WTC11 (cell line): ENCODE results near the gene NELFCD. TPM values are rescaled to one million over a fixed set of nuclear protein-coding genes. Genes with fewer than 3 reads are reported as not detected.

ENCODE experiments used
- ATAC-seq: fragments of 200-7000 bp; cut with Tn5 transposase; 2 replicates; pipeline ENCODE4 v1.10.0; 2021; ENCODE audit warnings: mild to moderate bottlenecking, moderate library complexity
- CTCF ChIA-PET: fragments of 300-600 bp; sonication (Branson Sonifier 250); formaldehyde crosslinking; loops from one replicate; lab custom pipeline; 2021; ENCODE audit warnings: antibody characterized with exemption; lab: Charles Lee
- POLR2A ChIA-PET: fragments of 350-600 bp; sonication (Branson Sonifier 250); formaldehyde crosslinking; loops from one replicate; lab custom pipeline; 2021; ENCODE audit warnings: antibody characterized with exemption; lab: Charles Lee
- DNase-seq: peaks from one replicate; pipeline ENCODE4 v3.0.0; 2021; ENCODE audit warnings: low spot score
- H3K27ac Mint-ChIP-seq: 2 replicates; pipeline ENCODE4 v1.8.0; 2021; ENCODE audit warnings: mixed read lengths
- H3K27me3 Mint-ChIP-seq: 2 replicates; pipeline ENCODE4 v1.8.0; 2021; ENCODE audit warnings: low read depth, mild to moderate bottlenecking, moderate library complexity, mixed read lengths
- H3K36me3 Mint-ChIP-seq: 2 replicates; pipeline ENCODE4 v1.8.0; 2021; ENCODE audit warnings: mixed read lengths
- H3K4me1 Mint-ChIP-seq: 2 replicates; pipeline ENCODE4 v1.8.0; 2022; ENCODE audit warnings: mixed read lengths
- H3K4me3 Mint-ChIP-seq: 2 replicates; pipeline ENCODE4 v1.8.0; 2021; ENCODE audit warnings: mild to moderate bottlenecking, moderate library complexity, mixed read lengths
- H3K9me3 Mint-ChIP-seq: 2 replicates; pipeline ENCODE4 v1.8.0; 2021; ENCODE audit warnings: mixed read lengths
- ETV6 ChIP-seq: sonication (generic); formaldehyde crosslinking; IDR thresholded peaks from 2 replicates; pipeline ENCODE4 v1.8.1; 2022; ENCODE audit warnings: mild to moderate bottlenecking, missing genetic modification reagents
- GABPB1 ChIP-seq: sonication (generic); formaldehyde crosslinking; IDR thresholded peaks from 2 replicates; pipeline ENCODE4 v1.8.1; 2023; ENCODE audit warnings: mild to moderate bottlenecking, missing genetic modification reagents
- GRHL2 ChIP-seq: fragments of 250-450 bp; sonication (Bioruptor Pico); IDR thresholded peaks from 2 replicates; pipeline ENCODE4 v1.8.0; 2022; ENCODE audit warnings: mild to moderate bottlenecking, moderate library complexity; ENCODE audit not compliant: insufficient replicate concordance, severe bottlenecking
- GTF2I ChIP-seq: fragments of 250-450 bp; sonication (Bioruptor Pico); conservative IDR thresholded peaks from 2 replicates; pipeline ENCODE4 v1.4.0; 2021; ENCODE audit warnings: mild to moderate bottlenecking
- MYBL2 ChIP-seq: sonication (generic); formaldehyde crosslinking; IDR thresholded peaks from 2 replicates; pipeline ENCODE4 v1.8.1; 2023; ENCODE audit warnings: mild to moderate bottlenecking, moderate library complexity, missing genetic modification reagents
- NR2C2 ChIP-seq: sonication (generic); formaldehyde crosslinking; IDR thresholded peaks from 2 replicates; pipeline ENCODE4 v1.8.0; 2022; ENCODE audit warnings: mild to moderate bottlenecking, missing genetic modification reagents
- NR3C1 ChIP-seq: sonication (generic); formaldehyde crosslinking; conservative IDR thresholded peaks from 2 replicates; pipeline ENCODE4 v1.8.1; 2023; ENCODE audit warnings: low read depth, mild to moderate bottlenecking, missing genetic modification reagents
- SMAD3 ChIP-seq: sonication (generic); formaldehyde crosslinking; IDR thresholded peaks from 2 replicates; pipeline ENCODE4 v1.8.0; 2022; ENCODE audit warnings: missing genetic modification reagents, mild to moderate bottlenecking, borderline replicate concordance
- TCF7 ChIP-seq: sonication (generic); formaldehyde crosslinking; IDR thresholded peaks from 2 replicates; pipeline ENCODE4 v1.8.0; 2022; ENCODE audit warnings: mild to moderate bottlenecking, low read depth, missing genetic modification reagents, moderate library complexity
- ZNF317 ChIP-seq: sonication (generic); formaldehyde crosslinking; IDR thresholded peaks from 2 replicates; pipeline ENCODE4 v1.8.1; 2023; ENCODE audit warnings: low read depth, mild to moderate bottlenecking, moderate library complexity, missing genetic modification reagents, borderline replicate concordance
- ZNF416 ChIP-seq: fragments of 250-450 bp; sonication (Bioruptor Pico); IDR thresholded peaks from 2 replicates; pipeline ENCODE4 v1.9.0; 2021; ENCODE audit warnings: mild to moderate bottlenecking, inconsistent platforms
- total RNA-seq: library from RNA; stranded (reverse); gene quantifications from 3 replicates; pipeline ENCODE4 v1.2.3, GENCODE V29; 2021
- TF ChIP-seq, protein P1 (sequence below): sonication (generic); formaldehyde crosslinking; IDR thresholded peaks from 2 replicates; pipeline ENCODE4 v1.8.0; 2023; ENCODE audit warnings: missing genetic modification reagents
- TF ChIP-seq, protein P2 (sequence below): fragments of 250-450 bp; sonication (Bioruptor Pico); IDR thresholded peaks from 2 replicates; pipeline ENCODE4 v2.1.2; 2022; ENCODE audit warnings: mild to moderate bottlenecking, moderate library complexity
- TF ChIP-seq, protein P3 (sequence below): sonication (generic); formaldehyde crosslinking; IDR thresholded peaks from 2 replicates; pipeline ENCODE4 v1.8.0; 2022; ENCODE audit warnings: missing genetic modification reagents
- TF ChIP-seq, protein P4 (sequence below): sonication (generic); formaldehyde crosslinking; IDR thresholded peaks from 2 replicates; pipeline ENCODE4 v1.8.1; 2022; ENCODE audit warnings: mild to moderate bottlenecking, moderate library complexity, missing genetic modification reagents

NELFCD gene
- total RNA-seq, 1 experiment from 2014 or later = 66.9 TPM

DNA sequence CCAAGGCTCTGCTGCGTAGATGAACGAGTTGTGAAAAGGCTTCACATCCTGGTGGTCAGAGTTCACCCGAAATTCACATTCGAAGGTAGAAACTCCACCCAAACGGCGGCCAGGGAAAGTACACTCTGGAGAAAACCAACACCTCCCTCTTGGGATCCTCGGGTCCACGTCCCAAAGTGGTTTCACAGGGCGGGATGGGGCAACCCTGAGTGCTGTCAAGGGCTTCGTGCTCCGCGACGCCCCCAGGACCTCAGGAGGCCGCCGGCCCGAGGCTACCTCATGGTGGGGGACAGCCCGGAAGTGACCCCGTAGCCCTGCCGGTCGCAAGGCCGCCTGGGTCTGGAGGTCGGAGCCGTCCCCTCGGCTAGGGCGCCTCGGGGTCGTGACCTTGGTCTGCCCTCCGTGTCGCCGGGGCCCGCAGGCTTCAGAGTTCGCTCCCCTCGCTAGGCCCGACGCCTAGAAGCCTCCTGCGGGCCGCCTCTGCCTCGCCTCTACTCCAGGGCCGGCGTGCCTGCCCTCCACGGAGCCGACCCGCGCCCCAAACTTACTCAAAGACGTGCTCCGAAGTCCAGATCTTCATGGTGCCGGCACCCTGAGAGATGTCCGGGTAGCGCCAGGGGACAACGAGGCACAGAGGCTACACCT is 61.2 kb downstream of the NELFCD start, which contains the start of gene PRELID3B (continued):
- no peak for TF ChIP-seq TCF7
- no peak for TF ChIP-seq GRHL2 (CRISPR knock-in tag)
- 0 out of 2 replicates have a peak, but pooled peaks have one; percentile 42 for TF ChIP-seq ZNF317 (CRISPR knock-in tag)
- TF ChIP-seq NR2C2 (CRISPR knock-in tag) = peak; percentile 79
- no peak for TF ChIP-seq GTF2I
- TF ChIP-seq NR3C1 (CRISPR knock-in tag) = no peak
- TF ChIP-seq SMAD3 (CRISPR knock-in tag) = peak; percentile 82
- TF ChIP-seq GABPB1 (CRISPR knock-in tag) = no peak
- TF ChIP-seq ZNF416 = no peak
- TF ChIP-seq, protein P1, sequence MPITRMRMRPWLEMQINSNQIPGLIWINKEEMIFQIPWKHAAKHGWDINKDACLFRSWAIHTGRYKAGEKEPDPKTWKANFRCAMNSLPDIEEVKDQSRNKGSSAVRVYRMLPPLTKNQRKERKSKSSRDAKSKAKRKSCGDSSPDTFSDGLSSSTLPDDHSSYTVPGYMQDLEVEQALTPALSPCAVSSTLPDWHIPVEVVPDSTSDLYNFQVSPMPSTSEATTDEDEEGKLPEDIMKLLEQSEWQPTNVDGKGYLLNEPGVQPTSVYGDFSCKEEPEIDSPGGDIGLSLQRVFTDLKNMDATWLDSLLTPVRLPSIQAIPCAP (CRISPR knock-in tag) = peak; percentile 83
- TF ChIP-seq MYBL2 (CRISPR knock-in tag) = peak; percentile 62; the same call in 1 of the 2 replicates
- TF ChIP-seq, protein P2, sequence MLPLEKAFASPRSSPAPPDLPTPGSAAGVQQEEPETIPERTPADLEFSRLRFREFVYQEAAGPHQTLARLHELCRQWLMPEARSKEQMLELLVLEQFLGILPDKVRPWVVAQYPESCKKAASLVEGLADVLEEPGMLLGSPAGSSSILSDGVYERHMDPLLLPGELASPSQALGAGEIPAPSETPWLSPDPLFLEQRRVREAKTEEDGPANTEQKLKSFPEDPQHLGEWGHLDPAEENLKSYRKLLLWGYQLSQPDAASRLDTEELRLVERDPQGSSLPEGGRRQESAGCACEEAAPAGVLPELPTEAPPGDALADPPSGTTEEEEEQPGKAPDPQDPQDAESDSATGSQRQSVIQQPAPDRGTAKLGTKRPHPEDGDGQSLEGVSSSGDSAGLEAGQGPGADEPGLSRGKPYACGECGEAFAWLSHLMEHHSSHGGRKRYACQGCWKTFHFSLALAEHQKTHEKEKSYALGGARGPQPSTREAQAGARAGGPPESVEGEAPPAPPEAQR (CRISPR knock-in tag) = no peak

DNA sequence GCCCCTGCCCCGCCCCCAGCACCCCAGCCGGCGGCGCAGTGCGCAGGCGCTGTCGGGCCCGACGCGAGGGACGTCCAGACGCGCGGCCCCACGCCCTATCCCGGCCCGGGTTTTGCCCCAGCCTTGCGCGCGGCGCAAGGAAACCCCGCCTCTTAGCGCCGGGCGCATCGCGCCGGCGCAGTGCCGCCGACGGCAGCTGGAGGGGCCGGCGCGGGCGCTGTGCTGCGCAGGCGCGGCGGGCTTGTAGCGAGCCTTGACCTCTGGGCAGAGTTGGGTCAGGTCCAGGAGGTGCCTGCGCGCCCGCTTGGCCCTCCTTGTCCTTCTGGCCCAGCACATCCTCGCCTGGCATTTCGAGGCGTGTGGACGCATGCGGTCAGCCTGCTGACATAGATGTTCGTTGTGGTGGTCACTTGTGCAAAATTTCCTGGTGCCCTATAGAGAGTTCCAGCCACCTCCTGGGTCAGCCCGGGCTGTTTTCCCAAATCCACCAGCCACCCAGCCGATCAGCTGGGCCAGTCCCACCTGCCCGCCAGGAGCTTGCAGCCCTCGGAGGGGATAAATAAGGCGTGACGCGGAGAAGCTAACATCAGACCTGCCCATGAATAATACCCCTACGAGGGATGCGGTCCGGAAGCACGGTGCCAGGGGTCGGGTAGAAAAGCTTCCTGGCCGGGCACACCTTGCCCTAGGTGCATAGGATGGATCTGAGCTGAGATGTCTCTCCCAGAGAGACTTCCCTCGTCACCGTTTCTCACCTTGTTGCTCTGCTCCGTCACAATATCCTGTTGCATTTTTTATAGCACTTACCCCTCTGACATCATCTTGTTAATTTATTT is 62.0 kb downstream of the NELFCD start:
- Mint-ChIP-seq H3K4me1 (peaks cover 20% of the 10 kb centered on the region), H3K36me3 (peaks cover 12% of the 10 kb centered on the region), H3K27me3 (peaks cover 21% of the 10 kb centered on the region), H3K4me3 (peak overlapping the region; percentile 82), H3K9me3 (no peaks in the 10 kb centered on the region), H3K27ac (no peak overlapping the region)
- ATAC-seq (peak; percentile 98), DNase-seq (peak; percentile 91)
- TF ChIP-seq ETV6 (CRISPR knock-in tag) (no peak), NR2C2 (CRISPR knock-in tag) (no peak), GRHL2 (CRISPR knock-in tag) (no peak)
- TF ChIP-seq, protein P3, sequence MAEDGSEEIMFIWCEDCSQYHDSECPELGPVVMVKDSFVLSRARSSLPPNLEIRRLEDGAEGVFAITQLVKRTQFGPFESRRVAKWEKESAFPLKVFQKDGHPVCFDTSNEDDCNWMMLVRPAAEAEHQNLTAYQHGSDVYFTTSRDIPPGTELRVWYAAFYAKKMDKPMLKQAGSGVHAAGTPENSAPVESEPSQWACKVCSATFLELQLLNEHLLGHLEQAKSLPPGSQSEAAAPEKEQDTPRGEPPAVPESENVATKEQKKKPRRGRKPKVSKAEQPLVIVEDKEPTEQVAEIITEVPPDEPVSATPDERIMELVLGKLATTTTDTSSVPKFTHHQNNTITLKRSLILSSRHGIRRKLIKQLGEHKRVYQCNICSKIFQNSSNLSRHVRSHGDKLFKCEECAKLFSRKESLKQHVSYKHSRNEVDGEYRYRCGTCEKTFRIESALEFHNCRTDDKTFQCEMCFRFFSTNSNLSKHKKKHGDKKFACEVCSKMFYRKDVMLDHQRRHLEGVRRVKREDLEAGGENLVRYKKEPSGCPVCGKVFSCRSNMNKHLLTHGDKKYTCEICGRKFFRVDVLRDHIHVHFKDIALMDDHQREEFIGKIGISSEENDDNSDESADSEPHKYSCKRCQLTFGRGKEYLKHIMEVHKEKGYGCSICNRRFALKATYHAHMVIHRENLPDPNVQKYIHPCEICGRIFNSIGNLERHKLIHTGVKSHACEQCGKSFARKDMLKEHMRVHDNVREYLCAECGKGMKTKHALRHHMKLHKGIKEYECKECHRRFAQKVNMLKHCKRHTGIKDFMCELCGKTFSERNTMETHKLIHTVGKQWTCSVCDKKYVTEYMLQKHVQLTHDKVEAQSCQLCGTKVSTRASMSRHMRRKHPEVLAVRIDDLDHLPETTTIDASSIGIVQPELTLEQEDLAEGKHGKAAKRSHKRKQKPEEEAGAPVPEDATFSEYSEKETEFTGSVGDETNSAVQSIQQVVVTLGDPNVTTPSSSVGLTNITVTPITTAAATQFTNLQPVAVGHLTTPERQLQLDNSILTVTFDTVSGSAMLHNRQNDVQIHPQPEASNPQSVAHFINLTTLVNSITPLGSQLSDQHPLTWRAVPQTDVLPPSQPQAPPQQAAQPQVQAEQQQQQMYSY = peak; percentile 97
- TF ChIP-seq, protein P4, sequence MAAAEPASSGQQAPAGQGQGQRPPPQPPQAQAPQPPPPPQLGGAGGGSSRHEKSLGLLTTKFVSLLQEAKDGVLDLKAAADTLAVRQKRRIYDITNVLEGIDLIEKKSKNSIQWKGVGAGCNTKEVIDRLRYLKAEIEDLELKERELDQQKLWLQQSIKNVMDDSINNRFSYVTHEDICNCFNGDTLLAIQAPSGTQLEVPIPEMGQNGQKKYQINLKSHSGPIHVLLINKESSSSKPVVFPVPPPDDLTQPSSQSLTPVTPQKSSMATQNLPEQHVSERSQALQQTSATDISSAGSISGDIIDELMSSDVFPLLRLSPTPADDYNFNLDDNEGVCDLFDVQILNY (CRISPR knock-in tag) = 0 out of 2 replicates have a peak, but pooled peaks have one; percentile 22
- POLR2A ChIA-PET = interaction anchor here (1.9 kb wide), 1 partner anchor 11 kb away, joined by 5 read pairs; the partner anchor contains the start of gene ATP5F1E
- CTCF ChIA-PET = interaction anchor here (0.8 to 2.7 kb wide), 7 partner anchors 70 to 561 kb away, joined by 3 to 6 read pairs (median 4); no protein-coding TSS in a partner anchor
